Esophagus squamous epithelium (tissue), 5 donors: ENCODE data around the gene DCBLD2. TPM values are rescaled to one million over a fixed set of nuclear protein-coding genes. Genes with fewer than 3 reads are reported as not detected.

ENCODE experiments used
- DNase-seq: peaks from one replicate; lab custom pipeline; 2025; lab: John Stamatoyannopoulos, UW
- H3K27ac ChIP-seq, 4 donors: fragments of 200-600 bp; sonication (generic); one replicate each; pipeline ENCODE4 v1.5.1; 2016 to 2019; ENCODE audit warnings: mild to moderate bottlenecking in 1 of 4
- H3K27me3 ChIP-seq, 4 donors: fragments of 200-600 bp; sonication (generic); 1 replicate in 3 of 4; 2 replicates in 1 of 4; pipeline versions ENCODE4 v1.5.1 to v1.6.0; 2017 to 2021; ENCODE audit warnings: antibody characterized with exemption in 1 of 4
- H3K36me3 ChIP-seq, 3 donors: fragments of 200-600 bp; sonication (generic); one replicate each; pipeline ENCODE4 v1.5.1; 2016 to 2019
- H3K4me1 ChIP-seq, 3 donors: fragments of 200-600 bp; sonication (generic); one replicate each; pipeline ENCODE4 v1.5.1; 2017 to 2019
- H3K4me3 ChIP-seq, 4 donors: fragments of 200-600 bp; sonication (generic); 1 replicate in 3 of 4; 2 replicates in 1 of 4; pipeline ENCODE4 v1.5.1; 2016 to 2019; ENCODE audit warnings: mild to moderate bottlenecking in 2 of 4, moderate library complexity in 1 of 4
- H3K9me3 ChIP-seq, 3 donors: fragments of 200-600 bp; sonication (generic); one replicate each; pipeline ENCODE4 v1.5.1; 2016 to 2019
- POLR2A ChIP-seq, 4 donors: fragments of 450-650 bp; IDR thresholded peaks; one replicate each; pipeline ENCODE4 v1.6.1; 2017; ENCODE audit warnings: antibody characterized with exemption in 4 of 4, mild to moderate bottlenecking in 4 of 4, moderate library complexity in 3 of 4
- WGBS, 2 donors: methylation state at CpG; one replicate each; pipeline ENCODE4 v1.1.5; 2018; 5-methylcytosine and 5-hydroxymethylcytosine counted together
- intact Hi-C: fragments of 100-400 bp; cut with DNase I; formaldehyde crosslinking; loops from one replicate; pipeline ENCODE4 v1.15.0; 2022
- total RNA-seq, 4 donors: library from RNA; depleted of rRNA; stranded (reverse); fragments of >200 nt; gene quantifications; one replicate each; pipeline ENCODE4 v1.1.0, GENCODE V29; 2016
- TF ChIP-seq, protein P1 (sequence below), 6 experiments: fragments of 450-650 bp in 4 of 6; fragments of 200-600 bp in 2 of 6; sonication (generic) in 2 of 6; IDR thresholded peaks; one replicate each; pipeline ENCODE4 v1.5.1; 2016 to 2019; ENCODE audit warnings: antibody characterized with exemption in 6 of 6, mild to moderate bottlenecking in 4 of 6, moderate library complexity in 4 of 6
- donor health status: DM: yes; HTN: yes; CAD: no.

Gene DCBLD2
- total RNA-seq, 4 donors from 2014 or later = 3.7 to 21.4 (median 8.5) TPM

DNA sequence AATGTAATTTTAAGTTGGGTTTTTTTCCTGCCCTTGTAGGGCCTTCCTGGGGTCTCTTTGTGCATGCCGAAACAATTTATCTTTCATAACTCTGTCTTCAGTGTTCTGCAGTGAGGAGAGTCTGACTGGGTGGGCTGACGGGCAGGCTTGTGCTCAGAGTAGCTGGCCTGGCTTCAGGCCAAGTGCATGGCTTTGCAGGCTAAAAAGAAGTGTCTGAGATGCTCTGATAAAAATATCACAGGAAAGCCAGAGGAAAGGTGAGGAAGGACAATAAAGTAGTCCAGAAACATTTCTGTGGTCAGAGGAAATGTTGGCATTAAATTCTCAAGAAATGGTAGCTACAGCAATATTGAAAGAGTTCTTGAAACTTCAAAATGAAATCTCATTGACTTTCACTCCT, 112.8 kb downstream of the DCBLD2 start:
- WGBS, 2 donors = 49 to 64% methylated on average over 2 of the region's 2 CpGs
- H3K4me3 ChIP-seq = no peak overlapping the region
- peaks cover 0 to 7% (median 0%) of the 10 kb centered on the region in 3 donors for H3K4me1 ChIP-seq
- no peak for TF ChIP-seq POLR2A (IDR thresholded peaks at IDR 0.05)
- TF ChIP-seq, protein P1, sequence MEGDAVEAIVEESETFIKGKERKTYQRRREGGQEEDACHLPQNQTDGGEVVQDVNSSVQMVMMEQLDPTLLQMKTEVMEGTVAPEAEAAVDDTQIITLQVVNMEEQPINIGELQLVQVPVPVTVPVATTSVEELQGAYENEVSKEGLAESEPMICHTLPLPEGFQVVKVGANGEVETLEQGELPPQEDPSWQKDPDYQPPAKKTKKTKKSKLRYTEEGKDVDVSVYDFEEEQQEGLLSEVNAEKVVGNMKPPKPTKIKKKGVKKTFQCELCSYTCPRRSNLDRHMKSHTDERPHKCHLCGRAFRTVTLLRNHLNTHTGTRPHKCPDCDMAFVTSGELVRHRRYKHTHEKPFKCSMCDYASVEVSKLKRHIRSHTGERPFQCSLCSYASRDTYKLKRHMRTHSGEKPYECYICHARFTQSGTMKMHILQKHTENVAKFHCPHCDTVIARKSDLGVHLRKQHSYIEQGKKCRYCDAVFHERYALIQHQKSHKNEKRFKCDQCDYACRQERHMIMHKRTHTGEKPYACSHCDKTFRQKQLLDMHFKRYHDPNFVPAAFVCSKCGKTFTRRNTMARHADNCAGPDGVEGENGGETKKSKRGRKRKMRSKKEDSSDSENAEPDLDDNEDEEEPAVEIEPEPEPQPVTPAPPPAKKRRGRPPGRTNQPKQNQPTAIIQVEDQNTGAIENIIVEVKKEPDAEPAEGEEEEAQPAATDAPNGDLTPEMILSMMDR (IDR thresholded peaks at IDR 0.05) = no peak
- no peaks in the 10 kb centered on the region for H3K27me3 ChIP-seq
- H3K36me3 ChIP-seq = no peaks in the 10 kb centered on the region
- intact Hi-C loops = no loop called here
- no peaks in the 10 kb centered on the region for H3K9me3 ChIP-seq
- H3K27ac ChIP-seq = no peak overlapping the region
- no peak for DNase-seq

DNA sequence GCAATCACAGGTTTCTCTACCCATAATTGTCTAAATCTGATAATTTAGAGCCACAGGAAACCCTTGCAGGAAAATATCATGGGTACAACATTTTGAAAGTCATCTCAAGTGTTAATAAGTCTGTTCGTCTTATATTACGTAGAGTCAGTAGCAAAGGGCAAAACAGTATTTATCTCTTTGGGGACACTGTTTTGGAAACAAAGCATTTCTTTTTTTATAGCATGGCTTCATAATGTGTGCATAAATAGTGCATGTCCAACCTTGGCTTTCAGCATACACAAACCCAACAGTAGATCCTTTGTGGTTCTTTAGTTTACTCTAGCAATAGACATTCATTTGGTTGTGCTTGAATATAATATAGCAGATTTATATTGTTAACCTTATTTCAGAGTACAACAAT, 114.3 kb downstream of the DCBLD2 start:
- Histone ChIP-seq H3K36me3 (no peaks in the 10 kb centered on the region), H3K4me1 (peaks cover 0 to 7% (median 0%) of the 10 kb centered on the region in 3 donors), H3K4me3 (no peak overlapping the region), H3K27ac (no peak overlapping the region), H3K9me3 (no peaks in the 10 kb centered on the region), H3K27me3 (no peaks in the 10 kb centered on the region)
- 64 to 71% methylated on average over 2 of the region's 2 CpGs for WGBS, 2 donors
- TF ChIP-seq POLR2A (IDR thresholded peaks at IDR 0.05) = no peak
- TF ChIP-seq, protein P1 (IDR thresholded peaks at IDR 0.05) = no peak
- intact Hi-C loops = no loop called here
- DNase-seq = no peak

DNA sequence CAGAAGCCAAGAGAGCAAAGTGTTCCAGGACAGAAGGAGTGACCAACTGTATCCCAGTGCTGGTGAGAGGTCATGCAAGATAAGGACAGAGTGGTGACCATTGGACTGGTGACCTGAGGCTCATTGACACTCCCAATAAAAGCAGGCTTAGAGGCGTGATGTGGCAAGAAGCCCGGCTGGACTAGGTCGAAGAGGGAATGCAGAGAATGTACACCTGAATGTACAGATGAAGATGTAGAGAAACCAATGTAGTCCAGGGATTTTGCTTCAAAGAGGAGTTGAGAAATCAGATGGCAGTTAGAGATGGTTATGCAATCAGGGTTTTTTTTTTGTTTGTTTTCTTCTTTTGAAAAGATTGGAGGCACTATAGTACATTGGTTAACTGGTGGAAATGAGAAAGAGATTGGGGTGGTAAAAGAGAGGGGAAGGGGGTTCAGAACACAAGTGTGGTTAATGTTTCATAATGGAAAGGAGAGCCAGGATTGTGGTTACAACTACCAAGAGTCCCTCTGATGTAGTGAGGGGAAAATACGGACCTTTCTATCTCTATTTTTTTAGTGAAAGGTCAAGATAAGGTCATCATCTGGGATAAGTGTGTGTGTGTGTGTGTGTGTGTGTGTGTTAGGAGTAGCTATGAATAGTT, 115.0 kb downstream of the DCBLD2 start:
- no peaks in the 10 kb centered on the region for H3K36me3 ChIP-seq
- no peak for DNase-seq
- peaks cover 0 to 7% (median 0%) of the 10 kb centered on the region in 3 donors for H3K4me1 ChIP-seq
- no peak overlapping the region for H3K27ac ChIP-seq
- H3K9me3 ChIP-seq = no peaks in the 10 kb centered on the region
- intact Hi-C loops = no loop called here
- WGBS, 2 donors = 71 to 76% methylated on average over 4 of the region's 4 CpGs
- no peak for TF ChIP-seq POLR2A (IDR thresholded peaks at IDR 0.05)
- TF ChIP-seq, protein P1 (IDR thresholded peaks at IDR 0.05) = no peak
- no peaks in the 10 kb centered on the region for H3K27me3 ChIP-seq
- no peak overlapping the region for H3K4me3 ChIP-seq

DNA sequence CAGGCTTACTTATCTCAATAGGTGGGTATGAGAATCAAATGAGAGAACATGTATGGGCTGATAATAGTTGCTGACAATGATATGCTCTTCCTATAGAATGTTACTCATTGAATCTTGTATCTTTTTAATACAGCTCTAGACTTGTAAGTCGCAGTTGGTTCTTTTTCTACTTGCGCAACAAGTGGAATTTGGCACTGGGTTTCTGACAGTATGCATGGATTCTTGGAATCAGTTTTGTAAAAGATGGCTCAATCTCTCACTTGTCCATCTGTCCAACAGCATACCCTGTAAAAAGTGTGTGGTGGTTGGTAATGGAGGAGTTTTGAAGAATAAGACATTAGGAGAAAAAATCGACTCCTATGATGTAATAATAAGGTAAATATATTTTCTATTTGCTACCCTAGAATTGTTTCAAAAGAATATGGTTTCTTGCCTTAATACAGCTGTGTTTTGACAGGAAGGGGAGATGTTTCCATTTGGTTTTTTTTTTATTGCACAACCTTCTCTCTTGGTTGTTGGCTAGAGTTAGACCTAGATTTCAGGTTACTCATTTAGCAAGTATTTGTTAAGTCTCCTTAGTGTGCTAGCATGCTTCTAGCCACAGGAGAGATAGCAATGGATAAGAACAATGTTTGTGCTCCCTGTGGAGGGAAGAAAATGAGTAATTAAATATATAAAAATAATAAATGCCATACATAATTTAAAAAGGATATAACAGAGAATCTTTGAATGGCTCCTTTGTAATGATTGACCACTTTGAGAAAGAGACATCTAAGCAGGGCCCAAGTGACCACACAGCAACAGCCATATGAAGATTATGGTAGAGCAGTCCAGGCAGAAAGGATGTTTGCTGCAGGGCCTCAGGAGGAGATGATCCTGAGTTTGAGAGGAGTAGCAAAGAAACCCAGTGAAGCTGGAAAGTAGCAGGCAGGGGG, 116.6 kb downstream of the DCBLD2 start:
- WGBS, 2 donors = 36 to 57% methylated on average over 3 of the region's 3 CpGs
- peak overlapping the region in 1 of 4 donors; percentile 21 for H3K27ac ChIP-seq
- TF ChIP-seq, protein P1 (IDR thresholded peaks at IDR 0.05) = no peak
- TF ChIP-seq POLR2A (IDR thresholded peaks at IDR 0.05) = no peak
- no peaks in the 10 kb centered on the region for H3K27me3 ChIP-seq
- H3K9me3 ChIP-seq = no peaks in the 10 kb centered on the region
- no peak for DNase-seq
- no peaks in the 10 kb centered on the region for H3K36me3 ChIP-seq
- intact Hi-C loops = no loop called here
- peaks cover 0 to 7% (median 0%) of the 10 kb centered on the region in 3 donors for H3K4me1 ChIP-seq
- no peak overlapping the region for H3K4me3 ChIP-seq

DNA sequence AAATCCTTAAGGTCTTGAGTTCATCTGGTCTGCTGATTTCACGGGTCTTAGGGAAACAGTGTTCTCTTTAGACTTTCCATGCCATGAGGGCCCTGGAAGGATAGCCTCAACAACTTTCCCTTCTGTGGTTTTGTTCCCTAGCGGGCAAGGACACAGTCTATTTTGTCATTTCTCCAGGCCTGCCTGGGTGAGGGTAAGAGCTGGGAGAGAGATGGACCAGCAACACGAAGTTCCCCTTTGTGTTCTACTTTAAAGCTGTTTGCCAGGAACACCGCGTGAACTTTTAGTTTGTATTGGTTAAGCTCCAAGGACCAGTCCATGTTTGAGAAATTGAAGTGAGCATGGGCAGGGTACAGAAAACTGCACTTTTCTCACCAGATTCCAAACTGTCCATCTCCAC, 117.5 kb downstream of the DCBLD2 start:
- DNase-seq = no peak
- intact Hi-C loops = no loop called here
- 65 to 79% methylated on average over 5 of the region's 5 CpGs for WGBS, 2 donors
- TF ChIP-seq, protein P1 (IDR thresholded peaks at IDR 0.05) = no peak
- no peak for TF ChIP-seq POLR2A (IDR thresholded peaks at IDR 0.05)
- Histone ChIP-seq H3K4me1 (peaks cover 0 to 13% (median 0%) of the 10 kb centered on the region in 3 donors), H3K9me3 (no peaks in the 10 kb centered on the region), H3K36me3 (no peaks in the 10 kb centered on the region), H3K4me3 (no peak overlapping the region), H3K27me3 (no peaks in the 10 kb centered on the region), H3K27ac (no peak overlapping the region)
